ENCODE results near the gene PKD2. TPM values are rescaled to one million over a fixed set of nuclear protein-coding genes. Genes with fewer than 3 reads are reported as not detected.

The PKD2 gene
- polyA plus RNA-seq, 1 donor from 2014 or later = 54.8 TPM

- H2AFZ ChIP-seq (ENCODE audit: low read depth, low read length) = no peak overlapping the region
- H3F3A ChIP-seq (ENCODE audit: insufficient read depth, low read length, poor library complexity, severe bottlenecking) = no peaks in the 10 kb centered on the region
- no peaks in the 10 kb centered on the region for H3K9me2 ChIP-seq (ENCODE audit: insufficient read depth, low read length)
- H4K20me1 ChIP-seq (ENCODE audit: insufficient read depth) = no peaks in the 10 kb centered on the region
- H3K9me3 ChIP-seq (ENCODE audit: low read length) = no peaks in the 10 kb centered on the region
- TF ChIP-seq EP300 (conservative IDR thresholded peaks at IDR 0.05; ENCODE audit: poor library complexity, severe bottlenecking) = no peak
- no peak for TF ChIP-seq CTCF (IDR thresholded peaks at IDR 0.05; ENCODE audit: poor library complexity, severe bottlenecking)
- no peak for TF ChIP-seq TAF1 (IDR thresholded peaks at IDR 0.05; ENCODE audit: low read depth)
- no peak for TF ChIP-seq MXI1 (conservative IDR thresholded peaks at IDR 0.05; ENCODE audit: poor library complexity, severe bottlenecking)
- no peak for TF ChIP-seq EZH2 (IDR thresholded peaks at IDR 0.05; ENCODE audit: borderline replicate concordance, insufficient read depth, low read length, poor library complexity, severe bottlenecking)
- TF ChIP-seq SMC3 (conservative IDR thresholded peaks at IDR 0.05; ENCODE audit: poor library complexity) = no peak
- TF ChIP-seq RAD21 (conservative IDR thresholded peaks at IDR 0.05) = no peak
- TF ChIP-seq POLR2AphosphoS5 (IDR thresholded peaks at IDR 0.05) = no peak
- no peak for TF ChIP-seq REST (IDR thresholded peaks at IDR 0.05; ENCODE audit: borderline replicate concordance)
- H3K27me3 ChIP-seq (ENCODE audit: insufficient read depth, low read depth, low read length) = no peaks in the 10 kb centered on the region
- H3K27ac ChIP-seq (ENCODE audit: low read length) = no peak overlapping the region
- no peak overlapping the region for H3K4me2 ChIP-seq (ENCODE audit: low read length)
- no peak overlapping the region for H3K4me3 ChIP-seq (ENCODE audit: low read length)
- H3K79me2 ChIP-seq (replicated peaks; ENCODE audit: insufficient read depth, low read length) = peaks cover 2% of the 10 kb centered on the region
- H3K36me3 ChIP-seq (ENCODE audit: insufficient read depth, low read length) = peaks cover 3% of the 10 kb centered on the region
- no peak overlapping the region for H3K9ac ChIP-seq (ENCODE audit: low read length)
Measured at GRCh38 chr4:88027611-88028608, 20.5 kb downstream of the PKD2 start.

DNA sequence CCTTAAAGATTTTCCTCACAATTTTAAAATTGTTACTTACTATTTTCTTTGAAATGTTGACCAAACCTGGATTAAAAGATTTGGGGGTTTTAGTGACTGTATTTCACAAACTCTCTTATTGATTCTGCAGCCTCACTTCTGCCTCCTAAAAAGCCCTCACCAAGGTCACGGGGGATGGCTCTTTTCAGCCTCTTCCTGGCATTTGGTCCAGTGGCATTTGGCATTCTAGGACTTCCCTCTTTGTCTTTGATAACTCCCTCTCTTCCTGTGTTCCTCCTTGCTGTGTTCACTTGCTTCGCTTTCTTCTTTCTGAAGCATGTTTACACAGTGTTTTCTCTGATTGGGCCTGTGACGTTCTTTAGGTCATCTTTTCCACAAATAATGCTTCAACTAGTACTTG lies 21.5 kb downstream of the PKD2 start:
- Histone ChIP-seq H4K20me1 (ENCODE audit: insufficient read depth) (no peaks in the 10 kb centered on the region), H3K27me3 (ENCODE audit: insufficient read depth, low read depth, low read length) (no peaks in the 10 kb centered on the region), H3K4me3 (ENCODE audit: low read length) (no peak overlapping the region), H3F3A (ENCODE audit: insufficient read depth, low read length, poor library complexity, severe bottlenecking) (no peaks in the 10 kb centered on the region), H3K27ac (ENCODE audit: low read length) (no peak overlapping the region), H3K9me3 (ENCODE audit: low read length) (no peaks in the 10 kb centered on the region), H3K9me2 (ENCODE audit: insufficient read depth, low read length) (no peaks in the 10 kb centered on the region), H3K9ac (ENCODE audit: low read length) (no peak overlapping the region), H3K4me2 (ENCODE audit: low read length) (no peak overlapping the region), H3K79me2 (replicated peaks; ENCODE audit: insufficient read depth, low read length) (peaks cover 2% of the 10 kb centered on the region), H2AFZ (ENCODE audit: low read depth, low read length) (no peak overlapping the region), H3K36me3 (ENCODE audit: insufficient read depth, low read length) (peaks cover 3% of the 10 kb centered on the region)
- TF ChIP-seq TAF1 (IDR thresholded peaks at IDR 0.05; ENCODE audit: low read depth) (no peak), EP300 (conservative IDR thresholded peaks at IDR 0.05; ENCODE audit: poor library complexity, severe bottlenecking) (no peak), CTCF (IDR thresholded peaks at IDR 0.05; ENCODE audit: poor library complexity, severe bottlenecking) (no peak), REST (IDR thresholded peaks at IDR 0.05; ENCODE audit: borderline replicate concordance) (no peak), MXI1 (conservative IDR thresholded peaks at IDR 0.05; ENCODE audit: poor library complexity, severe bottlenecking) (no peak), SMC3 (conservative IDR thresholded peaks at IDR 0.05; ENCODE audit: poor library complexity) (no peak), POLR2AphosphoS5 (IDR thresholded peaks at IDR 0.05) (no peak), EZH2 (IDR thresholded peaks at IDR 0.05; ENCODE audit: borderline replicate concordance, insufficient read depth, low read length, poor library complexity, severe bottlenecking) (no peak), RAD21 (conservative IDR thresholded peaks at IDR 0.05) (no peak)

Data from neural cell (in vitro differentiated cells).